ENCODE results near the gene ILKAP. TPM values are rescaled to one million over a fixed set of nuclear protein-coding genes. Genes with fewer than 3 reads are reported as not detected.

ILKAP gene
- 16.8 and 22.8 TPM in 2 replicates for total RNA-seq

DNA sequence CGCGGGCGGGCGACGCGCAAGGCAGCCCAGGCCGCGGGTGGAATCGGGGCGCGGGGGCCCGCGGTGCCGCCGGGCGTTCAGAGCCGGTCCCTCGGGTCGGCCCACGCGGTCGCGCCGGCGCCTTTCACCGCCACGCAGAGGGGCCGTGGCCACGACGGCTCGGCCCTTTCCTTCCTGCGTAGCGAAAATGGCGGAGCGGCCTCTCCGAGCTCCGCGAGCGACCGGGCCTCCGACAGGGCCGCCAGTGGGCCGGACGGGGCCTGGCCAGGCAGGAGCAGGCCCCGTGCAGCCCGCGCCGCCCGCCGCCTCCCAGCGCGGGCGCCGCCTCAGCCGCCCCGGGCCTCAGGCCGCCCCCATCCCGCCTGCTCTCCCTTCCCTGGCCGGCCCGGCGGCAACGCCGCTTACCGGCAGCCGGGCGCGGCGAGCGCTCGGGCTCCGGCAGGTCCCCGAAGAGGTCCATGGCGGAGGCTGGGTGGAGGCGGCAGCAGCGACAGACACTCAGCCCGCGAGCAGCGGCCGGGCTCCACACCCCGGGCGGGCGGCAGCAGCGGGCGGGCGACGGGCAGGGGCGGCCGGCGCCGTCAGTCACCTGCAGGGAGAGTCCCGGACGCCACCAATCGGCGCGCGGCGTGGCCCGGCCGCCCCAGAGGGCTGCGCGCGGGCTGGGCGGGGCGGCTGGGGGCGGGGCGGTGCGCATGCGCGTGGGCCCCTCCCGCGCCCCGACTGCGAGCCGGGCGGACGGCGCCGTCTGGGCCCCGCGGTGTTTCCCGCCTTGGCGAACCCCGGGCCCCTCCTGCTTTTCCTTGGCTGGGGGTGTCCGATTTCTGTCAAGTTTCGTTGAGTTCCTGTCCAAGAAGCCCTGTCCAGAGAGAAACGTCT, at the start of gene ILKAP:
TSS of gene ILKAP (minus strand) at position 602 of the 879 bp plus-strand sequence. CDS start at position 460, 142 bp downstream.

DNA sequence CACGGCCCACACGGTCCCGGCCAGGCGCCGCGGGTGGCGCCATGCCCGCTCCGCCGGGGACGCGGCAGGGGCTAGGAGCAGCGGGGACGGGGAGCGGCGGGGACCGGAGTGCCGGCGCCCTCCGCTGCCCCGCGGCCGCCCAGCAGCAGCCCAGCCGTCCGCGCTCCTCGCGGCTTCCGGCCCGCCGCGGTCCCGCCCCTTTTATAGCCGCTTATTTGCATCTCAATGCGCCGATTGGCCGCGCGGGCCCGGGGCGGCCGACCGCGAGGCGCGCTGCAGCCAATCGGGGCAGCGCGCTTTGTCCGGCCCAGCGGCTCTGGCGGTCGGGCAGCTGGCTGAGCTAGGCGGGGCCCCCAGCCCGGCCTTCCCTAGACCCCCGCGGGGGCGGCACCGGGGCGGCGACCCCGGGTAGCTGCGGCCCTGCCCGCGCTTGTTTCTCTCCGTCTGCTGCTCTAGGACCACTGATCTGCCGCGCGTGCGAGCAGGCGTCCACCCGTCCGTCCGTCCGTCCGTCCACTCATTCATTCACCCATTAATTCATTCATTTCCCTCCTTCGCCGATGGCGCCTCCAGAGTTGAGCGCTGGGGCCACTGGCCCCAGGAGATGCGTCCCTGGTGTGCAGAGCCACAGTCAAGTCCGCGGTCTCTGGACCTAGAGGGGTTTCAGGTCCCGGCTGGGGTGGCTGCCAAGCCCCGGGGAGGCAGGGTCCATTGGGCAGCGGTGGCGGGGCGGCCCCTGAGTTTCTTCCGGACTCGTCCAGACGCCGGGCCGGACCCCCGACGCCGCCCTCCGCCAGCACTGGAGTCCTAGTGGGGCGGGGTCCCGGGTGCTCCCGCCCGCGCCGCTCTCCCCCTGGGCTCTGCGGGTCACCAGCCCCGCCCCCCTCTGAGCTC, 36.6 kb upstream of the ILKAP start, which contains the start of gene HES6:
TSS of gene HES6 (minus strand) at position 176 of the 894 bp plus-strand sequence. CDS start at position 43, 133 bp downstream.

DNA sequence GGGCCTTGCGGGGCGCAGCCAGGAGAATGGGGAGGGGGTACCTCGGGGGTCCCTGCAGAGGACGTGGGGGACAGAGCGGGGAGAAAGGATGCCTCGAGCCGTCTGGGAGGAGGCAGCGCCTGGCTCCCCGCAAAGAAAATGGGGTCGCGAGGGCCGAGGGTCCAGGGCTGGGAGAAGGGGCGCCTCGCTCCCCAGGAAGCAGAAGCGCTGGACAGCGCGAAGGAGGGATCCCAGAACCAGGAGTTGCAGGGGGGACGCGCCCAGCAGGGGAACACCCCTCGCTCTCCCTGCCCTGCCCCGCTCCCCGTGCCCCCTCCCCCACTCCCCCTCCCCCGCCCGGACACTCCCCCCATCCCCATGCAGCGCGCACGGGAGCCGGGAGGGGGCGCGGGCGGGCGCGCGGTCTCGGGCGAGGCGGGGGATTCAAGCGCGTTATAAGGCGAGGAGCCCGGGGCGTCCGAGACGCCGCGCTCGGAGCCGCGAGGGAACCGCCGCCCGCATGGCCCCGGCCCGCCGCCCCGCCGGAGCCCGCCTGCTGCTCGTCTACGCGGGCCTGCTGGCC, 44.9 kb downstream of the ILKAP start, which contains the start of gene ERFE:
TSS of gene ERFE (plus strand) at position 462 of the 562 bp plus-strand sequence. CDS start at position 500, 38 bp downstream.

GRCh38 chr2:238138331-238139195, 64.9 kb downstream of the ILKAP start, which contains the start of gene KLHL30:
Gene KLHL30 (plus strand): TSS chr2:238138668. CDS start chr2:238140755, 2,087 bp downstream.

Other genes starting within 250 kb of the ILKAP start
- gene UBE2F, start 236.7 kb downstream of the ILKAP start, total RNA-seq: 35.6 and 38.1 TPM in 2 replicates
- 11.7 and 18.3 TPM in 2 replicates for gene SCLY, start 142.7 kb downstream of the ILKAP start, total RNA-seq
- 1.9 and 2.5 TPM in 2 replicates for gene ESPNL, start 103.4 kb downstream of the ILKAP start, total RNA-seq
- 5.2 and 11.7 TPM in 2 replicates for gene KLHL30, start 65.0 kb downstream of the ILKAP start, total RNA-seq
- 0.56 and 4.8 TPM in 2 replicates for gene ERFE, start 44.7 kb downstream of the ILKAP start, total RNA-seq
- gene HES6, start 36.3 kb upstream of the ILKAP start, total RNA-seq: 1.3 TPM in 2 replicates
- gene PER2, start 84.9 kb upstream of the ILKAP start, total RNA-seq: 3.9 and 4.1 TPM in 2 replicates
- 8.1 and 12.0 TPM in 2 replicates for gene TRAF3IP1, start 116.8 kb upstream of the ILKAP start, total RNA-seq
- 45.4 and 109 TPM in 2 replicates for gene ASB1, start 223.2 kb upstream of the ILKAP start, total RNA-seq